Smooth muscle cell (in vitro differentiated cells): ENCODE results near the gene UBE2F. TPM values are rescaled to one million over a fixed set of nuclear protein-coding genes. Genes with fewer than 3 reads are reported as not detected.

Source experiments
- DNase-seq: peaks from one replicate; lab custom pipeline; 2025; ENCODE audit not compliant: unreplicated experiment; lab: John Stamatoyannopoulos, UW
- H2AFZ ChIP-seq: fragments of 200-600 bp; sonication (generic); 2 replicates; pipeline ENCODE4 v1.6.0; 2016; ENCODE audit warnings: antibody characterized with exemption, low read depth, mild to moderate bottlenecking
- H3F3A ChIP-seq: fragments of 200-600 bp; sonication (generic); 2 replicates; pipeline ENCODE4 v1.6.0; 2017; ENCODE audit warnings: antibody characterized with exemption, low read depth
- H3K27ac ChIP-seq: fragments of 200-600 bp; sonication (generic); 2 replicates; pipeline ENCODE4 v1.5.1; 2016; ENCODE audit warnings: low read depth, mild to moderate bottlenecking
- H3K27me3 ChIP-seq: fragments of 200-600 bp; sonication (generic); 2 replicates; pipeline ENCODE4 v1.6.1; 2016; ENCODE audit warnings: low read depth, mild to moderate bottlenecking
- H3K36me3 ChIP-seq: fragments of 200-600 bp; sonication (generic); 2 replicates; pipeline ENCODE4 v1.5.1; 2016; ENCODE audit warnings: low read depth
- H3K4me1 ChIP-seq: fragments of 200-600 bp; sonication (generic); 2 replicates; pipeline ENCODE4 v1.5.1; 2016; ENCODE audit warnings: low read depth
- H3K4me2 ChIP-seq: fragments of 200-600 bp; sonication (generic); 2 replicates; pipeline ENCODE4 v1.6.0; 2016; ENCODE audit warnings: mild to moderate bottlenecking
- H3K4me3 ChIP-seq: fragments of 200-600 bp; sonication (generic); 2 replicates; pipeline ENCODE4 v1.5.1; 2016; ENCODE audit warnings: mild to moderate bottlenecking
- H3K79me2 ChIP-seq: fragments of 200-600 bp; sonication (generic); 2 replicates; pipeline ENCODE4 v1.6.0; 2016; ENCODE audit warnings: low read depth, mild to moderate bottlenecking
- H3K9ac ChIP-seq: fragments of 200-600 bp; sonication (generic); 2 replicates; pipeline ENCODE4 v1.6.0; 2016; ENCODE audit warnings: low read depth
- H3K9me3 ChIP-seq: fragments of 200-600 bp; sonication (generic); replicated peaks from 2 replicates; pipeline ENCODE4 v1.5.1; 2016; ENCODE audit warnings: low read depth
- H4K20me1 ChIP-seq: fragments of 200-600 bp; sonication (generic); 2 replicates; pipeline ENCODE4 v1.6.0; 2016; ENCODE audit warnings: low read depth
- CTCF ChIP-seq: fragments of 200-600 bp; sonication (generic); IDR thresholded peaks from 2 replicates; pipeline ENCODE4 v1.5.1; 2017; ENCODE audit warnings: borderline replicate concordance, mild to moderate bottlenecking, antibody characterized with exemption; ENCODE audit not compliant: insufficient read depth, poor library complexity, severe bottlenecking
- WGBS: methylation state at CpG from one replicate; pipeline ENCODE4 v1.1.7; 2016; ENCODE audit warnings: low lambda C conversion rate; 5-methylcytosine and 5-hydroxymethylcytosine counted together
- polyA plus RNA-seq: library from polyadenylated mRNA; unstranded; fragments of >200 nt; fragmentation: Nextera tagmentation; extraction: Ambion mirVana; gene quantifications from 2 replicates; pipeline ENCODE4 v1.2.1, GENCODE V29; 2016
- total RNA-seq: library from RNA; depleted of rRNA; stranded (reverse); fragments of >200 nt; gene quantifications from 2 replicates; pipeline ENCODE4 v1.2.3, GENCODE V29; 2014

The UBE2F gene
- total and polyA plus RNA-seq, 2 experiments from 2014 or later = 52.5 to 94.8 TPM

GRCh38 chr2:238085899-238086298, 119.1 kb downstream of the UBE2F start:
- TF ChIP-seq CTCF = no peak
- Histone ChIP-seq H3K4me2 (no peak overlapping the region), H2AFZ (no peak overlapping the region), H3K4me1 (no peaks in the 10 kb centered on the region), H3K9ac (no peak overlapping the region), H3K27me3 (no peaks in the 10 kb centered on the region), H3K36me3 (no peaks in the 10 kb centered on the region), H3K27ac (no peak overlapping the region), H4K20me1 (no peaks in the 10 kb centered on the region), H3K9me3 (no peaks in the 10 kb centered on the region), H3K4me3 (no peak overlapping the region), H3F3A (no peaks in the 10 kb centered on the region), H3K79me2 (no peaks in the 10 kb centered on the region)
- 86% methylated on average over 3 of the region's 3 CpGs for WGBS
- no peak for DNase-seq

GRCh38 chr2:238087211-238087610, 120.4 kb downstream of the UBE2F start:
- H3K27ac ChIP-seq = no peak overlapping the region
- H3K4me1 ChIP-seq = no peaks in the 10 kb centered on the region
- no peak overlapping the region for H3K4me3 ChIP-seq
- no peaks in the 10 kb centered on the region for H3K27me3 ChIP-seq
- TF ChIP-seq CTCF = no peak
- H3K9ac ChIP-seq = no peak overlapping the region
- H4K20me1 ChIP-seq = no peaks in the 10 kb centered on the region
- no peak for DNase-seq
- H3K9me3 ChIP-seq = no peaks in the 10 kb centered on the region
- H3K79me2 ChIP-seq = no peaks in the 10 kb centered on the region
- H3K36me3 ChIP-seq = no peaks in the 10 kb centered on the region
- no peaks in the 10 kb centered on the region for H3F3A ChIP-seq
- 97% methylated on average over 2 of the region's 2 CpGs for WGBS
- H2AFZ ChIP-seq = no peak overlapping the region
- H3K4me2 ChIP-seq = no peak overlapping the region

GRCh38 chr2:238090887-238091286, 124.1 kb downstream of the UBE2F start:
- 98% methylated on average over 4 of the region's 4 CpGs for WGBS
- no peak for DNase-seq
- TF ChIP-seq CTCF = no peak

GRCh38 chr2:238091436-238092060, 124.7 kb downstream of the UBE2F start:
- TF ChIP-seq CTCF = no peak
- Histone ChIP-seq H3F3A (no peaks in the 10 kb centered on the region), H4K20me1 (no peaks in the 10 kb centered on the region), H3K79me2 (no peaks in the 10 kb centered on the region), H3K27me3 (no peaks in the 10 kb centered on the region), H2AFZ (no peak overlapping the region), H3K36me3 (no peaks in the 10 kb centered on the region), H3K27ac (no peak overlapping the region), H3K9ac (no peak overlapping the region), H3K4me3 (no peak overlapping the region), H3K4me1 (no peaks in the 10 kb centered on the region), H3K4me2 (no peak overlapping the region), H3K9me3 (no peaks in the 10 kb centered on the region)
- WGBS = 95% methylated on average over 16 of the region's 16 CpGs
- no peak for DNase-seq

More at GRCh38 chr2:238090887-238091286, 124.1 kb downstream of the UBE2F start:
- no peaks in the 10 kb centered on the region for H3K27me3 ChIP-seq
- no peak overlapping the region for H3K9ac ChIP-seq
- no peaks in the 10 kb centered on the region for H3K9me3 ChIP-seq
- H3K27ac ChIP-seq = no peak overlapping the region
- H3K4me2 ChIP-seq = no peak overlapping the region
- H3F3A ChIP-seq = no peaks in the 10 kb centered on the region
- H3K4me3 ChIP-seq = no peak overlapping the region
- no peaks in the 10 kb centered on the region for H4K20me1 ChIP-seq
- H3K79me2 ChIP-seq = no peaks in the 10 kb centered on the region
- H3K36me3 ChIP-seq = no peaks in the 10 kb centered on the region
- no peaks in the 10 kb centered on the region for H3K4me1 ChIP-seq
- H2AFZ ChIP-seq = no peak overlapping the region
